ENCODE measurements around the gene CCR4. TPM values are rescaled to one million over a fixed set of nuclear protein-coding genes. Genes with fewer than 3 reads are reported as not detected.
"Not testable (repeated sequence)": the region's sequence is repeated elsewhere in the genome, so short reads cannot be mapped to it uniquely, and the experiment has no call there.

CCR4 gene
- total RNA-seq, 1 experiment from 2014 or later: 0.10 TPM

DNA sequence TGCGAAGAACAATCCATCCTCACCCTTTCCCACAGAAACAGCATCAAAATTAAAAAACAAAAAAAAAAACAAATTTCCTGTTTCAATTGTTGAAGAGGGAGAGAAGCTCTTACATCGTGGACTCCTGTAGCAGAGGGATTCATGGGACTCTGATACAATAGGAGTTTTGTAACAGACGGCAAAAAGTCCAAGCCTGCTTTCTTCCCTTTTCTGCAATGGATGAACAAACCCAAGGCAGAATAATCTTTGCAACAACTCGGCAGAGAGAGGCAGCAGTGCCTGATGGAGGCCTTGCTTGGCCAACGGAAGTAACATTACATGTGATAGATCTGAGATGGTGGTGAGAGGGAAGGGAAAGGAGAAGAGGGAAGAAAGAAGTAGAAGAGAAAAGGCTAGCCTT, 26.9 kb downstream of the CCR4 start:
- Histone ChIP-seq H3K4me3 (ENCODE audit: low read depth in 2 of 2, low read length in 2 of 2) (no peak overlapping the region), H3K27me3 (ENCODE audit: control insufficient read depth, insufficient read depth, low read length) (no peaks in the 10 kb centered on the region; the same call in 1 of the 2 replicates), H3K36me3 (ENCODE audit: control insufficient read depth, insufficient read depth, low read length) (no peaks in the 10 kb centered on the region), H3K4me1 (ENCODE audit: control insufficient read depth, insufficient read depth, low read length) (no peaks in the 10 kb centered on the region), H3K27ac (ENCODE audit: low read length) (no peak overlapping the region), H3K9me3 (ENCODE audit: control insufficient read depth, insufficient read depth, low read depth, low read length) (no peaks in the 10 kb centered on the region)
- no TSS peak for BruUV-seq (replicated peaks)
- intact Hi-C loops (cut with micrococcal nuclease; ENCODE audit: unreplicated experiment) (no loop called here), in situ Hi-C loops (cut with HindIII; ENCODE audit: low pct_unique_long_range_greater_than_20kb, low sequenced_read_pairs) (no loop called here)
- ATAC-seq (no peak), DNase-seq (ENCODE audit: low read depth, low spot score) (no peak)
- TF ChIP-seq, protein P1, sequence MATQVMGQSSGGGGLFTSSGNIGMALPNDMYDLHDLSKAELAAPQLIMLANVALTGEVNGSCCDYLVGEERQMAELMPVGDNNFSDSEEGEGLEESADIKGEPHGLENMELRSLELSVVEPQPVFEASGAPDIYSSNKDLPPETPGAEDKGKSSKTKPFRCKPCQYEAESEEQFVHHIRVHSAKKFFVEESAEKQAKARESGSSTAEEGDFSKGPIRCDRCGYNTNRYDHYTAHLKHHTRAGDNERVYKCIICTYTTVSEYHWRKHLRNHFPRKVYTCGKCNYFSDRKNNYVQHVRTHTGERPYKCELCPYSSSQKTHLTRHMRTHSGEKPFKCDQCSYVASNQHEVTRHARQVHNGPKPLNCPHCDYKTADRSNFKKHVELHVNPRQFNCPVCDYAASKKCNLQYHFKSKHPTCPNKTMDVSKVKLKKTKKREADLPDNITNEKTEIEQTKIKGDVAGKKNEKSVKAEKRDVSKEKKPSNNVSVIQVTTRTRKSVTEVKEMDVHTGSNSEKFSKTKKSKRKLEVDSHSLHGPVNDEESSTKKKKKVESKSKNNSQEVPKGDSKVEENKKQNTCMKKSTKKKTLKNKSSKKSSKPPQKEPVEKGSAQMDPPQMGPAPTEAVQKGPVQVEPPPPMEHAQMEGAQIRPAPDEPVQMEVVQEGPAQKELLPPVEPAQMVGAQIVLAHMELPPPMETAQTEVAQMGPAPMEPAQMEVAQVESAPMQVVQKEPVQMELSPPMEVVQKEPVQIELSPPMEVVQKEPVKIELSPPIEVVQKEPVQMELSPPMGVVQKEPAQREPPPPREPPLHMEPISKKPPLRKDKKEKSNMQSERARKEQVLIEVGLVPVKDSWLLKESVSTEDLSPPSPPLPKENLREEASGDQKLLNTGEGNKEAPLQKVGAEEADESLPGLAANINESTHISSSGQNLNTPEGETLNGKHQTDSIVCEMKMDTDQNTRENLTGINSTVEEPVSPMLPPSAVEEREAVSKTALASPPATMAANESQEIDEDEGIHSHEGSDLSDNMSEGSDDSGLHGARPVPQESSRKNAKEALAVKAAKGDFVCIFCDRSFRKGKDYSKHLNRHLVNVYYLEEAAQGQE (IDR thresholded peaks at IDR 0.05; ENCODE audit: insufficient read depth in 1 of 2, low read depth in 2 of 2, low read length in 1 of 2): no peak
- TF ChIP-seq POLR2AphosphoS5 (IDR thresholded peaks at IDR 0.05; ENCODE audit: low read depth, low read length): no peak
- no peak for TF ChIP-seq SIN3A (IDR thresholded peaks at IDR 0.05; ENCODE audit: borderline replicate concordance, insufficient read depth, low read depth, low read length)
- TF ChIP-seq, protein P2, sequence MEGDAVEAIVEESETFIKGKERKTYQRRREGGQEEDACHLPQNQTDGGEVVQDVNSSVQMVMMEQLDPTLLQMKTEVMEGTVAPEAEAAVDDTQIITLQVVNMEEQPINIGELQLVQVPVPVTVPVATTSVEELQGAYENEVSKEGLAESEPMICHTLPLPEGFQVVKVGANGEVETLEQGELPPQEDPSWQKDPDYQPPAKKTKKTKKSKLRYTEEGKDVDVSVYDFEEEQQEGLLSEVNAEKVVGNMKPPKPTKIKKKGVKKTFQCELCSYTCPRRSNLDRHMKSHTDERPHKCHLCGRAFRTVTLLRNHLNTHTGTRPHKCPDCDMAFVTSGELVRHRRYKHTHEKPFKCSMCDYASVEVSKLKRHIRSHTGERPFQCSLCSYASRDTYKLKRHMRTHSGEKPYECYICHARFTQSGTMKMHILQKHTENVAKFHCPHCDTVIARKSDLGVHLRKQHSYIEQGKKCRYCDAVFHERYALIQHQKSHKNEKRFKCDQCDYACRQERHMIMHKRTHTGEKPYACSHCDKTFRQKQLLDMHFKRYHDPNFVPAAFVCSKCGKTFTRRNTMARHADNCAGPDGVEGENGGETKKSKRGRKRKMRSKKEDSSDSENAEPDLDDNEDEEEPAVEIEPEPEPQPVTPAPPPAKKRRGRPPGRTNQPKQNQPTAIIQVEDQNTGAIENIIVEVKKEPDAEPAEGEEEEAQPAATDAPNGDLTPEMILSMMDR (IDR thresholded peaks at IDR 0.05): no peak
- TF ChIP-seq TCF7L2 (IDR thresholded peaks at IDR 0.05; ENCODE audit: low read depth, low read length): no peak
- CTCF ChIA-PET: no interaction called here
- POLR2A ChIA-PET: no interaction called here

DNA sequence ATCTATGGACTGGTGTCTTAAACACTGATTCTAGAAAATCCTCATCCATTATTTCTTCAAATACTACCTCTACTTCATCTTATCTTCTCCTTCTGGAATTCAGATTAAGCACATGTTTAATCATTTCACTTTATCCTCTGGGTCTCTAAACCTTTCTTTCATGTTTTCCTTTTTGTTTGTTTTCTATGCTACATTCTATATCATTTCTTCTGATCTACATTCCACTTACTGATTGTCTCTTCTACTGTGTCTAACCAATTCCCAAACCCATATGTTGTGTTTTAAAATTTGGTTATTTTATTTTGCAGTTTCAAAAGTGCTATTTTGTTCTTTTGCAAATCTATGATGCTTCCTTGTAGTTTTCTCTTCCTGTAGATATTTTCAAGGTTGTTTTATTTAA, 31.7 kb downstream of the CCR4 start:
- no peaks in the 10 kb centered on the region for H3K4me1 ChIP-seq (ENCODE audit: control insufficient read depth, insufficient read depth, low read length)
- ATAC-seq (no peak), DNase-seq (ENCODE audit: low read depth, low spot score) (no peak)
- CTCF ChIA-PET: no interaction called here
- H3K27me3 ChIP-seq (ENCODE audit: control insufficient read depth, insufficient read depth, low read length): no peaks in the 10 kb centered on the region; the same call in 1 of the 2 replicates
- H3K4me3 ChIP-seq (ENCODE audit: low read depth in 2 of 2, low read length in 2 of 2): no peak overlapping the region
- intact Hi-C loops (cut with micrococcal nuclease; ENCODE audit: unreplicated experiment) (no loop called here), in situ Hi-C loops (cut with HindIII; ENCODE audit: low pct_unique_long_range_greater_than_20kb, low sequenced_read_pairs) (no loop called here)
- BruUV-seq (replicated peaks): no TSS peak
- H3K9me3 ChIP-seq (ENCODE audit: control insufficient read depth, insufficient read depth, low read depth, low read length): no peaks in the 10 kb centered on the region
- TF ChIP-seq, protein P1 (IDR thresholded peaks at IDR 0.05; ENCODE audit: insufficient read depth in 1 of 2, low read depth in 2 of 2, low read length in 1 of 2): no peak
- TF ChIP-seq SIN3A (IDR thresholded peaks at IDR 0.05; ENCODE audit: borderline replicate concordance, insufficient read depth, low read depth, low read length): no peak
- TF ChIP-seq TCF7L2 (IDR thresholded peaks at IDR 0.05; ENCODE audit: low read depth, low read length): no peak
- no peak for TF ChIP-seq POLR2AphosphoS5 (IDR thresholded peaks at IDR 0.05; ENCODE audit: low read depth, low read length)
- TF ChIP-seq, protein P2 (IDR thresholded peaks at IDR 0.05): no peak
- POLR2A ChIA-PET: no interaction called here
- no peaks in the 10 kb centered on the region for H3K36me3 ChIP-seq (ENCODE audit: control insufficient read depth, insufficient read depth, low read length)
- H3K27ac ChIP-seq (ENCODE audit: low read length): no peak overlapping the region

GRCh38 chr3:32984918-32985317, 33.5 kb downstream of the CCR4 start:
- POLR2A ChIA-PET; H3K4me3 ChIP-seq (ENCODE audit: low read depth in 2 of 2, low read length in 2 of 2); H3K4me1 ChIP-seq (ENCODE audit: control insufficient read depth, insufficient read depth, low read length); DNase-seq (ENCODE audit: low read depth, low spot score); intact Hi-C loops (cut with micrococcal nuclease; ENCODE audit: unreplicated experiment); H3K36me3 ChIP-seq (ENCODE audit: control insufficient read depth, insufficient read depth, low read length); H3K9me3 ChIP-seq (ENCODE audit: control insufficient read depth, insufficient read depth, low read depth, low read length); BruUV-seq (replicated peaks); H3K27me3 ChIP-seq (ENCODE audit: control insufficient read depth, insufficient read depth, low read length); ATAC-seq; H3K27ac ChIP-seq (ENCODE audit: low read length); in situ Hi-C loops (cut with HindIII; ENCODE audit: low pct_unique_long_range_greater_than_20kb, low sequenced_read_pairs): not testable (repeated sequence)
- CTCF ChIA-PET: interaction anchor here (0.6 kb wide), 1 partner anchor 27 kb away, joined by 8 read pairs; no protein-coding TSS in a partner anchor
